Neural cell (in vitro differentiated cells): ENCODE measurements around the gene FBXO2. TPM values are rescaled to one million over a fixed set of nuclear protein-coding genes. Genes with fewer than 3 reads are reported as not detected.

Experiments
- H2AFZ ChIP-seq: fragments of 200-600, 300-800 bp; sonication (generic), shearing (Covaris generic); 2 replicates; pipeline ENCODE4 v1.6.0; 2014; ENCODE audit warnings: low read depth, mild to moderate bottlenecking, antibody characterized with exemption, low read length, moderate library complexity
- H3F3A ChIP-seq: fragments of 200-600 bp; shearing (Covaris generic); 2 replicates; pipeline ENCODE4 v1.6.1; 2016; ENCODE audit warnings: mild to moderate bottlenecking, moderate library complexity, mixed read lengths, antibody characterized with exemption, low read length; ENCODE audit not compliant: insufficient read depth, poor library complexity, severe bottlenecking
- H3K27ac ChIP-seq: fragments of 200-600, 300-800 bp; sonication (generic), shearing (Covaris generic); 2 replicates; pipeline ENCODE4 v1.5.1; 2014; ENCODE audit warnings: mild to moderate bottlenecking, low read length, moderate library complexity
- H3K27me3 ChIP-seq: fragments of 300-800, 200-600 bp; sonication (generic), shearing (Covaris generic); 2 replicates; pipeline ENCODE4 v1.6.0; 2014; ENCODE audit warnings: mild to moderate bottlenecking, low read depth, low read length, moderate library complexity; ENCODE audit not compliant: insufficient read depth
- H3K36me3 ChIP-seq: fragments of 300-800, 200-600 bp; sonication (generic), shearing (Covaris generic); 2 replicates; pipeline ENCODE4 v1.5.1; 2014; ENCODE audit warnings: mild to moderate bottlenecking, antibody characterized with exemption, low read length, moderate library complexity; ENCODE audit not compliant: insufficient read depth
- H3K4me2 ChIP-seq: fragments of 300-800, 200-600 bp; sonication (generic), shearing (Covaris generic); 2 replicates; pipeline ENCODE4 v1.6.0; 2014; ENCODE audit warnings: mild to moderate bottlenecking, low read length
- H3K4me3 ChIP-seq: fragments of 300-800, 200-600 bp; sonication (generic), shearing (Covaris generic); 2 replicates; pipeline ENCODE4 v1.5.1; 2014; ENCODE audit warnings: mild to moderate bottlenecking, low read length, moderate library complexity
- H3K79me2 ChIP-seq: fragments of 200-600 bp; shearing (Covaris generic); replicated peaks from 2 replicates; pipeline ENCODE4 v1.6.0; 2014; ENCODE audit warnings: mild to moderate bottlenecking, low read length, moderate library complexity; ENCODE audit not compliant: insufficient read depth
- H3K9ac ChIP-seq: fragments of 300-800, 200-600 bp; sonication (generic), shearing (Covaris generic); 2 replicates; pipeline ENCODE4 v1.6.1; 2016; ENCODE audit warnings: mild to moderate bottlenecking, low read length, mixed read lengths
- H3K9me2 ChIP-seq: fragments of 200-600 bp; shearing (Covaris generic); 2 replicates; pipeline ENCODE4 v1.6.1; 2016; ENCODE audit warnings: mild to moderate bottlenecking, low read length, mixed read lengths; ENCODE audit not compliant: insufficient read depth
- H3K9me3 ChIP-seq: fragments of 200-600, 300-800 bp; sonication (generic), shearing (Covaris generic); 2 replicates; pipeline ENCODE4 v1.6.1; 2016; ENCODE audit warnings: mild to moderate bottlenecking, mixed run types, low read length, moderate library complexity, mixed read lengths
- H4K20me1 ChIP-seq: fragments of 200-600 bp; shearing (Covaris generic); 2 replicates; pipeline ENCODE4 v1.6.1; 2016; ENCODE audit warnings: mild to moderate bottlenecking, mixed run types; ENCODE audit not compliant: insufficient read depth
- EP300 ChIP-seq: fragments of 450-650 bp; conservative IDR thresholded peaks from 2 replicates; pipeline ENCODE4 v1.6.1; 2014; ENCODE audit warnings: antibody characterized with exemption, mild to moderate bottlenecking, moderate library complexity; ENCODE audit not compliant: poor library complexity, severe bottlenecking
- EZH2 ChIP-seq: fragments of 200-600, 300-800 bp; shearing (Covaris generic), sonication (generic); IDR thresholded peaks from 2 replicates; pipeline ENCODE4 v1.6.1; 2014; ENCODE audit warnings: antibody characterized with exemption, low read length, borderline replicate concordance, mild to moderate bottlenecking; ENCODE audit not compliant: insufficient read depth, poor library complexity, severe bottlenecking
- MXI1 ChIP-seq: fragments of 450-650 bp; conservative IDR thresholded peaks from 2 replicates; pipeline ENCODE4 v1.6.1; 2014; ENCODE audit warnings: antibody characterized with exemption, mild to moderate bottlenecking; ENCODE audit not compliant: poor library complexity, severe bottlenecking
- POLR2AphosphoS5 ChIP-seq: IDR thresholded peaks from 2 replicates; pipeline ENCODE4 v1.6.1; 2012
- RAD21 ChIP-seq: fragments of 450-650 bp; conservative IDR thresholded peaks from 2 replicates; pipeline ENCODE4 v1.6.1; 2014; ENCODE audit warnings: antibody characterized with exemption, mild to moderate bottlenecking, moderate library complexity
- SMC3 ChIP-seq: fragments of 450-650 bp; conservative IDR thresholded peaks from 2 replicates; pipeline ENCODE4 v1.6.1; 2014; ENCODE audit warnings: antibody characterized with exemption, mild to moderate bottlenecking, moderate library complexity; ENCODE audit not compliant: poor library complexity
- TAF1 ChIP-seq: IDR thresholded peaks from 2 replicates; pipeline ENCODE4 v1.6.1; 2012; ENCODE audit warnings: low read depth
- polyA plus RNA-seq: library from polyadenylated mRNA; depleted of rRNA; stranded (reverse); fragments of >200 nt; gene quantifications from 2 replicates; pipeline ENCODE4 v1.2.3, GENCODE V29; 2014
- TF ChIP-seq, protein P1 (sequence below): IDR thresholded peaks from 2 replicates; pipeline ENCODE4 v1.6.1; 2012; ENCODE audit warnings: borderline replicate concordance
- TF ChIP-seq, protein P2 (sequence below): fragments of 450-650 bp; IDR thresholded peaks from 2 replicates; pipeline ENCODE4 v1.5.1; 2014; ENCODE audit warnings: antibody characterized with exemption, mild to moderate bottlenecking, moderate library complexity; ENCODE audit not compliant: poor library complexity, severe bottlenecking

Gene FBXO2
- polyA plus RNA-seq, 1 donor from 2014 or later = 16.6 TPM

DNA sequence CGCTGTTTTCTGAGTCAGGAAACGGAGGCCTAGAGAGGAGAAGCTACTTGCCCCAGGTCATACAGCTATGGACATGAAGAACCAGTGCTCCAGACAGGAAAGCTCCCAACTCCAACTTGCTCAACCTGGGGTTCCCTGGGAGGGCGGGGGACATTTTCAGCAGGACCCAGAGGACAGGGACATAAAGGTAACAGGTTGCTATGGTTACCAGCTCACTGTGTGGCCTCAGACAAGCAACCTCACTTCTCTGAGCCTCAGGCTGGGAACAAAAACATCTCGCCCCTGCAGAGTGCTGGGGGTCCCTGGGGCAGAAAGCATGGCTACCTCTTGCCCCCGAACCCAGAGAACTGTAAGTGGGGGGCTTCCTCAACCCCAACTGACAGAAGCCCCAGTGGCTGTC is 16.1 kb downstream of the FBXO2 start:
- Histone ChIP-seq H3F3A (no peaks in the 10 kb centered on the region), H3K9ac (no peak overlapping the region), H3K9me3 (no peaks in the 10 kb centered on the region), H3K4me2 (no peak overlapping the region), H4K20me1 (no peaks in the 10 kb centered on the region), H2AFZ (no peak overlapping the region), H3K9me2 (no peaks in the 10 kb centered on the region), H3K27me3 (no peaks in the 10 kb centered on the region), H3K27ac (no peak overlapping the region), H3K79me2 (no peaks in the 10 kb centered on the region), H3K36me3 (no peaks in the 10 kb centered on the region), H3K4me3 (no peak overlapping the region)
- TF ChIP-seq POLR2AphosphoS5 (no peak), SMC3 (no peak), EP300 (no peak), TAF1 (no peak), MXI1 (no peak), EZH2 (no peak), RAD21 (no peak)
- TF ChIP-seq, protein P1, sequence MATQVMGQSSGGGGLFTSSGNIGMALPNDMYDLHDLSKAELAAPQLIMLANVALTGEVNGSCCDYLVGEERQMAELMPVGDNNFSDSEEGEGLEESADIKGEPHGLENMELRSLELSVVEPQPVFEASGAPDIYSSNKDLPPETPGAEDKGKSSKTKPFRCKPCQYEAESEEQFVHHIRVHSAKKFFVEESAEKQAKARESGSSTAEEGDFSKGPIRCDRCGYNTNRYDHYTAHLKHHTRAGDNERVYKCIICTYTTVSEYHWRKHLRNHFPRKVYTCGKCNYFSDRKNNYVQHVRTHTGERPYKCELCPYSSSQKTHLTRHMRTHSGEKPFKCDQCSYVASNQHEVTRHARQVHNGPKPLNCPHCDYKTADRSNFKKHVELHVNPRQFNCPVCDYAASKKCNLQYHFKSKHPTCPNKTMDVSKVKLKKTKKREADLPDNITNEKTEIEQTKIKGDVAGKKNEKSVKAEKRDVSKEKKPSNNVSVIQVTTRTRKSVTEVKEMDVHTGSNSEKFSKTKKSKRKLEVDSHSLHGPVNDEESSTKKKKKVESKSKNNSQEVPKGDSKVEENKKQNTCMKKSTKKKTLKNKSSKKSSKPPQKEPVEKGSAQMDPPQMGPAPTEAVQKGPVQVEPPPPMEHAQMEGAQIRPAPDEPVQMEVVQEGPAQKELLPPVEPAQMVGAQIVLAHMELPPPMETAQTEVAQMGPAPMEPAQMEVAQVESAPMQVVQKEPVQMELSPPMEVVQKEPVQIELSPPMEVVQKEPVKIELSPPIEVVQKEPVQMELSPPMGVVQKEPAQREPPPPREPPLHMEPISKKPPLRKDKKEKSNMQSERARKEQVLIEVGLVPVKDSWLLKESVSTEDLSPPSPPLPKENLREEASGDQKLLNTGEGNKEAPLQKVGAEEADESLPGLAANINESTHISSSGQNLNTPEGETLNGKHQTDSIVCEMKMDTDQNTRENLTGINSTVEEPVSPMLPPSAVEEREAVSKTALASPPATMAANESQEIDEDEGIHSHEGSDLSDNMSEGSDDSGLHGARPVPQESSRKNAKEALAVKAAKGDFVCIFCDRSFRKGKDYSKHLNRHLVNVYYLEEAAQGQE = no peak
- TF ChIP-seq, protein P2, sequence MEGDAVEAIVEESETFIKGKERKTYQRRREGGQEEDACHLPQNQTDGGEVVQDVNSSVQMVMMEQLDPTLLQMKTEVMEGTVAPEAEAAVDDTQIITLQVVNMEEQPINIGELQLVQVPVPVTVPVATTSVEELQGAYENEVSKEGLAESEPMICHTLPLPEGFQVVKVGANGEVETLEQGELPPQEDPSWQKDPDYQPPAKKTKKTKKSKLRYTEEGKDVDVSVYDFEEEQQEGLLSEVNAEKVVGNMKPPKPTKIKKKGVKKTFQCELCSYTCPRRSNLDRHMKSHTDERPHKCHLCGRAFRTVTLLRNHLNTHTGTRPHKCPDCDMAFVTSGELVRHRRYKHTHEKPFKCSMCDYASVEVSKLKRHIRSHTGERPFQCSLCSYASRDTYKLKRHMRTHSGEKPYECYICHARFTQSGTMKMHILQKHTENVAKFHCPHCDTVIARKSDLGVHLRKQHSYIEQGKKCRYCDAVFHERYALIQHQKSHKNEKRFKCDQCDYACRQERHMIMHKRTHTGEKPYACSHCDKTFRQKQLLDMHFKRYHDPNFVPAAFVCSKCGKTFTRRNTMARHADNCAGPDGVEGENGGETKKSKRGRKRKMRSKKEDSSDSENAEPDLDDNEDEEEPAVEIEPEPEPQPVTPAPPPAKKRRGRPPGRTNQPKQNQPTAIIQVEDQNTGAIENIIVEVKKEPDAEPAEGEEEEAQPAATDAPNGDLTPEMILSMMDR = no peak

DNA sequence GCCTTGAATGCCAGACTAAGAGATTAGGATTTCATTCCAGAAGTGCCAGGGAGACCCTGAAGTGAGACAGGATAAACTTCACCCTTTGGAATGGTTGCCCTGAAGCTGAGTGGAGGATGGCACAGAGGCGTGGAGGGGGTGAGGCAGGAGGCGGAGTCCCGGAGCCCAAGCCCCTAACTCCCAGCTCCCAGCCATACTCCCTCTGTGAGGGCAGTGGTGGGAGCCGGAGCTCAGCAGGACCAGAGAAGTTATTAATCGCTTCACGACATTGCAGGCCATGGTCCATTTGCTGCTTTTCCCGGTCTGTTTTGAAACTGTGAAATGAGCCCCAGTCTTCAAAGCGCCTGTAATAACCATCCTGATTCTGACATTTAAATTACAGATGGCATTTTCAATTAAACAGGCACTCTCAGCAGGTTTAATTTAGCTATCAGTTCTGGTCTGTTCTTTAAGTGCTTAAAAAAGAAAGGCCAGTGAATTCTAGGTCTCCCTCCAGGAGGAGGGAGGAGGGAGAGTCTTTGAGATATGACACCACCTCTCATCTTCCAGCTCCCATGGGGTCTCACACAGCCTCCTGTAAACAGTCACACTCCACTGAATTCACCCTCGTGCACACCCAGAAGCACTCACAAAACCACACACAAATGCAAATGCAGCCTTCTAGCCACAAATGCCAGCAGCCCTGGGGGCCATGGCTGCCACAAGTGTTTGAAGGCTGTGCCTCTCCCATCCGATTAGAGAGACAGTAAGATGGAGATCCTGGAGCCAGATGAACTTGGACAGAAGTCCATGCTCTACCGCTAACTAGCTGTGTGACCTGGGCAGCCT is 19.6 kb downstream of the FBXO2 start:
- H3F3A ChIP-seq = no peaks in the 10 kb centered on the region
- no peaks in the 10 kb centered on the region for H3K9me2 ChIP-seq
- H4K20me1 ChIP-seq = no peaks in the 10 kb centered on the region
- no peaks in the 10 kb centered on the region for H3K36me3 ChIP-seq
- peak overlapping the region; percentile 0 for H3K9ac ChIP-seq
- H3K4me3 ChIP-seq = no peak overlapping the region
- H3K27me3 ChIP-seq = no peaks in the 10 kb centered on the region
- H3K79me2 ChIP-seq = no peaks in the 10 kb centered on the region
- H3K27ac ChIP-seq = no peak overlapping the region
- no peak overlapping the region for H2AFZ ChIP-seq
- H3K4me2 ChIP-seq = no peak overlapping the region
- TF ChIP-seq POLR2AphosphoS5 (peak; percentile 21), EZH2 (no peak)
- H3K9me3 ChIP-seq = no peaks in the 10 kb centered on the region
